GM21786 (cell line): Measurements from ENCODE around the gene ZNF57.
"Not testable (repeated sequence)": the region's sequence is repeated elsewhere in the genome, so short reads cannot be mapped to it uniquely, and the experiment has no call there.

Experiments used
- ATAC-seq: cut with Tn5 transposase; IDR thresholded peaks from one replicate; pipeline ENCODE4 v1.9.1; 2021; ENCODE audit not compliant: unreplicated experiment

The ZNF57 gene

DNA sequence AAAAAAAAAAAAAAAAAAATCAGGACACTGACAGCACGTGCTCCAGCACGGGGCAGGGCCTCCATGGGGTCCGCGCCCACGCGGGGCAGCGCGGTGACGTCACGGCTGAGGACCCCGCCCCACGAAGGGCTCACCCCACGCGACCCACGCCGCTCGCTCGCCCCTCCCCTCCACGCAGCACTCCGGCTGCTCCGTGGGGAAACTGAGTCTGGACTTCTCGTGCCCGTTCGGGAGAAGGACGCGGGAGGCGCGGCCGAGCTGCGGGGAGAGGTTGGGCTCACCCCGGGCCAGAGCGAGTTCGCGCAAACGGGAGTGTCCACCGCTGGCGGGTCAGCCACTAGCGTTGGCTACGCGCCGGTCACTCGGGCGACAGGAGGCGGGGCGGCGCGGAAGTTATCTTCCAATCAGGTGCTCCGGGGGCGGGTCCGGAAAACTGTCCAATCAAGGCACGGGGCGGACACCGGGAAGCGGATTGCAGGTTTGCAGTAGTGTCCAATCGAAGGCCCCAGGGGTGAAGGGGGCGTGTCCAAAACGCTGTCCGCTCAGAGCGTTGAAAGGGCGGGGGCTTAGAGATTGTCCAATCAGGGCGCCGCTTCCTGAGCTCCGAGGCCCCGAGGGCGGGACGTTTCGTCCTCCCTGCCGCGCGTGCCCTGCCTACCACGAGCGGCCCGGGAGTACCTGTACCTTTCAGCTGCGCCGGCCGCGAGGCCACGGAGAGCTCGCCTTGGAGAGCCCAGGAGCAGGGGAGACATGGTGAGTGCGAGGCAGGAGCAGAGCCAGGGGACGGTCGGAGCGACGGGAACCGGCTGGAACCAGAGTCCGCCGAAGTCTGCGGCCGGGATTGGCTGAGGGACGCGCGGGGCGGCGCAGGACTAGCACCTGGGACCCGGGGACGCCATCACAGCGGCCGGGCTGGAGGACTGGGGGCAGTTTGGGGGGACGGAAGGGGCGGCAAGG lies at the start of gene ZNF57:
Gene ZNF57 (plus strand): TSS at position 633 of the 957 bp plus-strand sequence. CDS start 118 bp downstream, at position 751.
- peak; percentile 93 for ATAC-seq

DNA sequence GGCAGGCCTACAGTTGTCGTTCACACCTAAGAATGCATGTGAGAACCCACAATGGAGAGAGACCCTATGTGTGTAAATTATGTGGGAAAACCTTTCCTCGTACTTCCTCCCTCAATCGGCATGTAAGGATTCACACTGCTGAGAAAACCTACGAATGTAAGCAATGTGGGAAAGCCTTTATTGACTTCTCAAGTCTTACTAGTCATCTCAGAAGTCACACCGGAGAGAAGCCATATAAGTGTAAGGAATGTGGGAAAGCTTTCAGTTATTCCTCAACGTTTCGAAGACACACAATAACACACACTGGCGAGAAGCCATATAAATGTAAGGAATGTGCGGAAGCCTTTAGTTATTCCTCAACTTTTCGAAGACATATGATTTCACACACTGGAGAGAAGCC lies 48.1 kb upstream of the ZNF57 start:
- no peak for ATAC-seq

DNA sequence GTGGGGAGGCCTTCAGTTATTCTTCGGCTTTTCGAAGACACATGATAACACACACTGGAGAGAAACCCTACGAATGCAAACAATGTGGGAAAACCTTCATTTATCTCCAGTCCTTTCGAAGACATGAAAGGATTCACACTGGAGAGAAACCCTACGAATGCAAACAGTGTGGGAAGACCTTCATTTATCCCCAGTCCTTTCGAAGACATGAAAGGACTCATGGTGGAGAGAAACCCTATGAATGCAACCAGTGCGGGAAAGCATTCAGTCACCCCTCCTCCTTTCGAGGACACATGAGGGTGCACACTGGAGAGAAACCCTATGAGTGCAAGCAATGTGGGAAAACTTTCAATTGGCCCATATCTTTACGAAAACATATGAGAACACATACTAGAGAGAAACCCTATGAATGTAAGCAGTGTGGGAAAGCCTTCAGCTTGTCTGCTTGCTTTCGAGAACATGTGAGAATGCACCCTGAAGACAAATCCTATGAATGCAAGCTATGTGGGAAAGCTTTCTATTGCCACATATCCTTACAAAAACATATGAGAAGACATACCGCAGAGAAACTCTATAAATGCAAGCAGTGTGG lies 47.6 kb upstream of the ZNF57 start:
- no peak for ATAC-seq

DNA sequence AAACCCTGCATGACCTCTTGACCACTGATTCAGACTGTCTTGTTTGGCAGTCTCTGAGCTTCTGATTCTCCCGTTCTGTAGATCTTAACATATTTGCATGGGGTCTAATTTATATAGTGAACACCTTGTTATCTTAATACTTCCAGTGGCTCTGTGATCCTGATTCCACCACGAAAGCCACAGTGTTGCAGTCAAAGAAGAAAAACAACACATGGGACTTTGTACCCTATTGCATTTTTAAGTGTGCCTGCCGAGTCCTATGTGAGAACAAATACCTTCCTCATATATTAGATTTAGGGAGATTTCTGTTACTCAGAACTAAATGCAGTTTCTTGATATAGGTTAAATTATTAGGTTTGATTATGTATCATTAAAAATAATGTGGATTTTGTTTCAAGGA lies 45.9 kb upstream of the ZNF57 start:
- ATAC-seq, result no peak

DNA sequence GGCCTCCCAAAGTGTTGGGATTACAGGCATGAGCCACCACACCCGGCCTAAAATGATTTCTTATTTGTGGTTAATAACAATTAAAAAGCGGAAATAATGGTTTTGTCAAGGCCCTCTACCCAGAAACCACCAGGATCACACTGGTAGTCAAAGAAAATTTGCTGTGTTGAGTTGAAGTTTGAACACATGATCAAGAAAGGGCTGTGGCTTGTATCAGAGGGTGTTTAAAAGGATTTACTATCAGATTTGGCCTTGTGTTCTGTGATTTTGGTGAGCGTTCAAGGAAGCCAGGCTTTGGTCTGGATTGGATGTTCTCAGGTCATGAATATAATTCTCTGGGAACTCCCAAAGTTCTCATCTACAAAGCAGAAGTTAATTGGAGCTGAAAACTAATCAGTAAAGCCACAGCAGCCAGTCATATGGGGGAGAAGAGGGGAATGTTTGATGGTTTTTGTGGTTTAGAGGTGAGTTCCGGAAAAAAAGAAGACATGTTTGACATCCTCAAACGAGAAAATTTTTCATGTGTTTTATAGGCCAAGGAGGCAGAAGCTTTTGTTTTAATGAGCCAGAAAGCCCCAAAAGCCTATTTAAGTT lies 44.2 kb upstream of the ZNF57 start:
- ATAC-seq, result no peak

DNA sequence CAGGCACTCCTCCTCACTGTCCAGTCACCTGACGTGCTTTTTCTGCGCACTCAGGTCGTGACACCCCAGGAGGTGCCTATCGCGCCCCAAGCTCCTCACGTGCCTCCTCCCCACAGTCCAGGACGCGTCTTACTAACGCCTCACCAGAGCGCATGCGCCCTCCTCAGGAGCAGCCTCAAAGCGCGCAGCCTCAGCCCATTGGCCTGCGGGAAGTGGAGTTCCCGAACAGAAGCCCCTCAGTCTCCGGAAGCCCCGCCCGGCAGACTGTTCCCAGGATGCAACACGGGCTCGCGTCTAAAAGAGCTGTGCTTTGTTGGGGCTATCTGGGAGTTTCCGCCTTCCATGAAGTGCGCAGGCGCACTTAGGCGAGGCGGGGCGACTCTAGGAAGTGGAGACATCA lies 41.9 kb upstream of the ZNF57 start:
- ATAC-seq, result no peak

DNA sequence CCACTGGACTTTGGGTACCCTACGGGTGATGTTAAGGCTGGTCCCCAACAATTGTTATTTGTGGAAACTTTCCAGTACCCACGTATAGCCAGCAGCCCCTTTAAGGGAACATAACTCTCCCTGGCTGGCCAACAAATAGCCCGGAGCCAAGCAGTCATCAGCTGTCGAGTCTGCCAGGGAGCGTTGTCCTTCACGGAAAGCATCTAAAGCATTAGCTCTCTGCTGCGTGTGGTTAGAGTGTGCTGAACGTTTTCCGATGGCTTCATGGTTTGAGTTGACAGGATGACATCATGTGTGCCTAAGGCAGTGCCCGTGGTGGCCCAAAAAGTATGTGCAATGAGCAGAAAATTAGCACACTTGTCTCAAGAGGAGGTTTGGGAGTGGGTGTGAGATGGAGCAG lies 36.9 kb upstream of the ZNF57 start:
- no peak for ATAC-seq

DNA sequence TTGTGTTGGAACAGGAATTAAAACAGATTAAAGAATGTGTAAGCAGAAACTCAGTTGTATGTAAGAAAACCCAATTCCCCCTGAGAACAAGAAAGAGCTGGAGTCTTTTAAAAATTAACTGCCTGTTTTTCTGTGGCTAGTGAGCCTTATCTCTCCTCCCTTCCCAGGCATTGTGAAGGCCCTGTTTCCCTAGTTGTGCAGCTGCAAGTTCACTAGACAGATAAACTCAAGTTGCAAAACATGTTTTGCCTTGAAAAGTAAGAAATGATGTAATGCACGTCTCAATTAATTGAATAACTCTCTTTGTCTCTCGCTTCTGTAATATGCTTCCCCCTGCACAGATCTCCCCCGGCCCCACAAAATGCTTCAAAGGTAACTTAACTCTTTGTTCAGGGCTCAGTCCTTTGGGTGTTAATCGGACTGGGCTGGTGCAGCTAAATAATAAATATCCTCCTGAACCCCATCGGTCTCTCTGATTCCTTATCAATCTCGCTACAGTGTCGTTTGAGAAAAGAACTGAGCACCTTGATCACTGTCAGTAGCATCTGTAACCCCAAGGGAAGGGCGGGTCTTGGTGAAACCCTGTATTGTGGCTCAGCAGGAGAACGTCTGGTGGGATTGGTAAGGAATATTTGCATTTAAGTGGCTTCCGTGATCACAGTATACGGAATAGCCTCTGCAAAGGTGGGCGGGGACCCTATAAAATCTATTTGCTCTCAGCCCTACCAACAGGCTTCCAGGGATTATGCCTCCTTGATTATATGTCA lies 35.2 kb upstream of the ZNF57 start:
- no peak for ATAC-seq

DNA sequence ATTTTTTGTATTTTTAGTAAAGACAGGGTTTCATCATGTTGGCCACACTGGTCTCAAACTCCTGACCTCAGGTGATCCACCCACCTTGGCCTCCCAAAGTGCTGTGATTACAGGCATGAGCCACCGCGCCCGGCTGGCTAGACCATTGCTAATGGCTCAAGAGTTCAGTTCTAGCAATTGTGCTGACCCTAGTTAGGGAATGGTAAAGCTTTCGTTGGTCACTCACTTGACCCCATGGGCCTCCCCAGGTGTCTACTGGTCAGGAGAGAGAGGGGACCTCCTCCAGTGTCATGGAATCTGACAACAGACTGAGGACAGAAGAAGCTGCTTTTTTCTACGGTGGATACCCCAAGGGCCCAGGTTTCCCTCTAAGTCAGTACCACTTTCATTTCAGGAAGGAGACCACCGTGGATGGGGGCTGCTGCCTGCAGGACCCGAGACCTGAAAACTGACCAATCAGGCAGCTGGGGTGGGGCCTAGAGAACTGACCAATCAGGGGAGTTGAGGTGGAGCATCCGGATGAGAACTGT lies 34.2 kb upstream of the ZNF57 start:
- ATAC-seq, result no peak

DNA sequence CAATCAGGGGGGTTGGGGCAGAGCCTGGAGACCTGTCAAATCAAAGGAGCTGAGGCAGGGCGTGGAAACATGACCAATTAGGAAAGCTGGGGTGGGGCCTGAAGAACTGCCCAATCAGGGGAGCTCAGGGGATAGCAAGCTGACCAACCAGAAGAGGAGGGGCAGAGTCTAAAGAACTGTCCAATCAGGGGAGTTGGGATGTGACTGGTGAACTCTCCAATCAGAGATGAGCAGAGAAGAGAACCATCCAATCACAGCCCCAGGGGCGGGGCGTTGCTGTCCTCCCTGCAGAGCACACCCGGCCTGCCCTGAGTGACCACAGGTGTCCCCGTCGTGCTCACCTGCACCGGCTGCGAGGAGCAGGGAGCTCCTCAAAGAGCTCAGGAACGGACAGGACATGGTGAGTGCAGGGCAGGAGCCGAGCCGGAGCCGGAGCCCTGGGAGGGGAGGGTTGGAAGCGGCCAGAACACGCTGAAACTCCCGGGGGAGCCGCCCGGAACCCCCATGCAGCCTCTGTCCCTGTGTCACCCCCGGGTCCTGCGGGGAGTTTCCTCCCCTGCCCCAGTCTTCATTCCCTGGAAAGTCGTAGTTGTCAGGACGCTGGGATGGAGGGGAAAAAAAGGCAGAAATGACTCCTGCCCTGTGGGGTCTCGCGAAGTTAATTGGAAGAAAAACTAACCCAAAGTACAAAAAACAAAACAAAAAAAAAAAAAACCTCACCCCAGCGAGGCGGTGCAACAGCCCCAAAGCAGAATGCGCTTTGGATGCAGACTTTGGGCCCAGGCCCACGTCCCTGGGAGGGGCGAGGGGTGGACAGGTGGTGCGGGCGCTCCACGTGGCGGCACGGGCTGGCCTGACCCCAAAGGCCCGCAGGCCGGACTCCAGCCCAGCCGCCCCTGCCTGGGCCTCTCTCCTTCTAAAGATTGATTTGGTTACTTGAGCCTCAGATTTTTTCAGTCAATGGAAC lies 33.4 kb upstream of the ZNF57 start, which contains the start of gene ZNF556:
Gene ZNF556 (plus strand): TSS at position 311 of the 967 bp plus-strand sequence. CDS start 87 bp downstream, at position 398.
- ATAC-seq, result no peak

DNA sequence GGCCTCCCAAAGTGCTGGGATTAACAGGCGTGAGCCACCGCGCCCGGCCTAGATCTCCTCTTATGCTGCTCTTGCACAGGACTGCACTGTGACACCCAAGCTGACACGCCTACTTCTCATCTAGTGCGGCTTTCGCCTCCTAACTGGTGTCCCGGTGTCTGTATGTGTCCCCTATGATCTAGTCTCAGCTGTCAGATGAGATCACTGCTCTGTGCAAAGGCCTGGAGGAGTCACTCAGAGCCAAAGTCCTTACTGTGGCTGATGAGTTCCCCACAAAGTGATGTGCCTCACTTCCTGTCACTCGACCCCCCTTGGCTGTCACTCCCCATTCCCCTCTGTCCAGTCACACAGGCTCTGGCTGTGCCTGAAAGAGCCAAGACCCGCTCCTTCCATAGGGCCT lies 31.1 kb upstream of the ZNF57 start:
- no peak for ATAC-seq

DNA sequence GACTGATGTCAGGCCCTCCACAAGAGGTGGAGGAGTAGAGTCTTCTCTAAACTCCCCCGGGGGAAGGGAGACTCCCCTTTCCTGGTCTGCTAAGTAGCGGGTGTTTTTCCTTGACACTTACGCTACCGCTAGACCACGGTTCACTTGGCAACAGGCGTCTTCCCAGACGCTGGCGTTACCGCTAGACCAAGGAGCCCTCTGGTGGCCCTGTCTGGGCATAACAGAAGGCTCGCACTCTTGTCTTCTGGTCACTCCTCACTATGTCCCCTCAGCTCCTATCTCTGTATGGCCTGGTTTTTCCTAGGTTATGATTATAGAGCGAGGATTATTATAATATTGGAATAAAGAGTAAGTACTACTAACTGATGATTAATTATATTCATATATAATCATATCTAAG lies 28.6 kb upstream of the ZNF57 start:
- not testable (repeated sequence) for ATAC-seq

DNA sequence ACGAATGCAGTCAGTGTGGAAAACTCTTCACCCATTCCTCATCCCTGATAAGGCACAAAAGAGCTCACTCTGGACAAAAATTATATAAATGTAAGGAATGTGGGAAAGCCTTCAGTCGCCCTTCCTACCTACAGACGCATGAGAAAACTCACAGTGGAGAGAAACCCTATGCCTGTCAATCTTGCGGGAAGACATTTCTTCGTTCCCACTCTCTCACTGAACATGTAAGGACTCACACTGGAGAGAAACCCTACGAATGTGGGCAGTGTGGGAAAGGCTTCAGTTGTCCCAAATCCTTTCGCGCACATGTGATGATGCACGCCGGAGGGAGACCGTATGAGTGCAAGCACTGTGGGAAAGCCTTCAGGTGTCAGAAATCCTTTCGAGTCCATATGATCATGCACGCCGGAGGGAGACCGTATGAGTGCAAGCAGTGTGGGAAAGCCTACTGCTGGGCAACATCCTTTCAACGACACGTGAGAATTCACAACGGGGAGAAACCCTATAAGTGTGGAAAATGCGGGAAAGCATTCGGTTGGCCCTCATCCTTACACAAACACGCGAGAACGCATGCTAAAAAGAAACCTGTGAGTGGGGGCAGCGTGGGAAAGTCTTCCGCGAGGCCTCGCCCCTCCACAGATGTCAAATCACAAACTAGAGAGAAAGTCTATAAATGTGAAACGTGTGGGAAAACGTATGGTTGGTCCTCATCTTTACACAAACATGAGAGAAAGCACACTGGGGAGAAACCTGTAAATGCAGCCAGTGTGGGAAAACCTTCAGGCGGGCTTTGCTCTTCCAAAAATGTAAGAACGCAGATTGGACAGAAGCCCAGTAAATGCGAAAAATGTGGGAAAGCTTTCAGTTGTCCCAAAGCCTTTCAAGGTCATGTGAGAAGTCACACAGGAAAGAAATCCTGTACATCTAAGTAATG lies 23.1 kb upstream of the ZNF57 start:
- no peak for ATAC-seq

DNA sequence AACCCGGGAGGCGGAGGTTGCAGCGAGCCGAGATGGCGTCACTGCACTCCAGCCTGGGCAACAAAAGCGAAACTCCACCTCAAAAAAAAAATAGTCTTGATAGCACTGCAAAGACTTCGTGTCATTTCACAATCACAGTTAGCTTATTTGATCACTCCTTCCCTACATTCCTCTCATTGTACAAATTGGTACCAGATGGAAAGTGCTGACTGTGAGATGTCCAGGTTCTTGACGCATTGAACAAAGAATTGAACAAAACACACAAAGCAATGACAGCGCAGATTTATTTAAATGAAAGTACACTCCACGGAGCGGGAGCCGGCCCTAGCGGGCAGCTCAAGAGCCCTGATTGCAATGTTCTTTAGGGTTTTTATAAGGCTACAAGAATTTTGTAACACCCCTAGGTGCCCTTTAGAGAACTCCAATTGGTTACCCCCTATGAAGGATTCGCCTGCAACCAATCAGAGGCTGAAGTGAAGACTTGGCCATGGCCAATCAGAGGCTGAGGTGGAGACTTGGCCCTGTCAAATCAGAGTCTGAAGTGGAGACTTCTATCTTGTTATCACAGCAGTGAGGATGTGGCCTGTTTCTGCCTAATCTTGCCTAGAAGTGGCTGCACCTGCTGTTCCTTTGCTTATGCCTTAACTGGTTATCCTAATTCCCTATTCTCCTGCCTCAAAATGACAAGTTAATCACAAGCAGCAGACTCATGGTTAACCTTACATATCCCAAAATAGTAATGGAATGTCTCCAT lies 16.9 kb upstream of the ZNF57 start:
- no peak for ATAC-seq

DNA sequence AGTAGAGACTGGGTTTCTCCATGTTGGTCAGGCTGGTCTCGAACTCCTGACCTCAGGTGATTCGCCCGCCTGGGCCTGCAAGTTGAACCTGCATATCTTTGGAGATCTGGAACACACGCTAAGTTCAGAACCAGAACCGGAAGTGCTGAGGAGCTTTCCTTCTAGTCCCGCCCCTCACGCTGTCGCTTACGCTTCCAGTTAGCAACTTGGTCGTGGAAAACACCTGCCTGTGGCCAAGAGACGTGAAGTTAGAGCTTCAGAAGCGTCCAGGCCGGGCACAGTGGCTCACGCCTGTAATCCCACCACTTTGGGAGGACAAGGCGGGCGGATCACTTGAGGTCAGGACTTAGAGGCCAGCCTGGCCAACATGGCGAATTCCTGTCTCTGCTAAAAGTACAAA lies 15.0 kb upstream of the ZNF57 start:
- ATAC-seq, result no peak

DNA sequence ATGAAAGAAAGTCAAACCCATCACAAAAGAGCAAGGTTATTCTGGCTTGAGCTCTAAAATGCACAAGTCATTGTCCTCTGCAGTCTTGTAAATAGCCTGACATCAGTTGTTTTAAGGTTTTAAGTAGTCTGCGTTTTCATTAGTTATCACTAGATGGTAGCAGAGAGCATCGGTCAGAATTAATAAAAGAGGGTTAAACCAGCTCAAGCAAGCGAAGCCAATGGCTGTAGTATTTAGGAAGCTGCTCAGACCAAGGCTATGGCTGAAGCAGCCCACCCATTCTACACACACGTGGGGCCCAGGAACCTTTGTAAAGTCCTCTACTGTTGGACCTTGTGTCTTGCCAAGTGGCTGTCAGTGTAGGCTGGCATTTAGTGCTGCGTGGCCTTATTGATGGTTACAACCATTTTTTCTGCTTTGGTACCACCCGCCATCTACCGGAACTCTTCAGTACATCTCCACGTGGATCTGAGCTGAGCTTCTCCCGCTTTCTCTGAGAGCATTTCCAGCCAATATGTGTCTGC lies 13.3 kb upstream of the ZNF57 start:
- no peak for ATAC-seq

DNA sequence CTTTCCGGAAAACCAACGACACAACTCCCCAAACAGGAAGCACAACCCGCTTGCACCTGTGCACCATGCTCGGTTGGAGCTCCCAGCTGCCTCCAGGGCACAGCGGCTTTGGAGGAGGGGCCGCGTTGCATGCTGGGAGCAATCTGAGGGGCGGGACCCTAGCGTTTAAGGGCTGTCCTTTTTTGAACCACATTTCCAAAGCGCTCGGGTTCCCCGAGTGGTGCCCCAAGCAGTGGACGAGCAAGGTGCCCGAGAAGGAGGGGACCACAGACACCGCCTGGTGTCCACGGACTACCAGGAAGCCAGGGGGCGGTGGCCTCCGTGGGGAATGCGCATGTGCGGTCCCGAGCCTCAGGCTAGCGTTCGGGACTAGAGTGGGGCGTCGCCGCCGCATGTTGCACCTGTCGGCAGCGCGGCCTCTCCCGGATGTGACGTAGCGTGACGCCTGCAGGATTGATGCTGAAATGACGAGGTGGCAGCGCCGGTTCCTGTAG lies 11.9 kb upstream of the ZNF57 start:
- no peak for ATAC-seq
